ENCODE data around the gene LDLRAP1.

Gene LDLRAP1

GRCh38 chr1:25544243-25544764 is 898 bp downstream of the LDLRAP1 start:
- no peak overlapping the region for H3K27ac Mint-ChIP-seq
- peaks cover 16% of the 10 kb centered on the region for H3K4me1 Mint-ChIP-seq

GRCh38 chr1:25544819-25545218 is 1.4 kb downstream of the LDLRAP1 start:
- TF ChIP-seq CTCF (IDR thresholded peaks at IDR 0.05; ENCODE audit: unreplicated experiment in 3 of 3): no peak
- no peaks in the 10 kb centered on the region for H3K36me3 Mint-ChIP-seq (ENCODE audit: low read depth)
- no peaks in the 10 kb centered on the region for H3K9me3 Mint-ChIP-seq
- H3K4me3 Mint-ChIP-seq: peak overlapping the region; percentile 83 to 85 (median 84)
- H3K27me3 Mint-ChIP-seq (ENCODE audit: low read depth): peaks cover 10% of the 10 kb centered on the region
- H3K4me1 Mint-ChIP-seq: peaks cover 21% of the 10 kb centered on the region
- no peak overlapping the region for H3K27ac Mint-ChIP-seq

More at GRCh38 chr1:25544243-25544764, 898 bp downstream of the LDLRAP1 start:
- peak overlapping the region; percentile 83 to 85 (median 84) for H3K4me3 Mint-ChIP-seq
- H3K36me3 Mint-ChIP-seq (ENCODE audit: low read depth): no peaks in the 10 kb centered on the region
- no peaks in the 10 kb centered on the region for H3K9me3 Mint-ChIP-seq
- peaks cover 10% of the 10 kb centered on the region for H3K27me3 Mint-ChIP-seq (ENCODE audit: low read depth)
- TF ChIP-seq CTCF (IDR thresholded peaks at IDR 0.05; ENCODE audit: unreplicated experiment in 3 of 3): no peak

- H3K9me3 Mint-ChIP-seq: no peaks in the 10 kb centered on the region
- no peak overlapping the region for H3K27ac Mint-ChIP-seq
- peak overlapping the region; percentile 83 to 85 (median 84) for H3K4me3 Mint-ChIP-seq
- no peak for TF ChIP-seq CTCF (IDR thresholded peaks at IDR 0.05; ENCODE audit: unreplicated experiment in 3 of 3)
- H3K36me3 Mint-ChIP-seq (ENCODE audit: low read depth): no peaks in the 10 kb centered on the region
- H3K4me1 Mint-ChIP-seq: peaks cover 30% of the 10 kb centered on the region
- H3K27me3 Mint-ChIP-seq (ENCODE audit: low read depth): peaks cover 9% of the 10 kb centered on the region
Observed at GRCh38 chr1:25545767-25546166, 2.4 kb downstream of the LDLRAP1 start.

GRCh38 chr1:25546193-25546592 is 2.8 kb downstream of the LDLRAP1 start:
- Mint-ChIP-seq H3K36me3 (ENCODE audit: low read depth) (no peaks in the 10 kb centered on the region), H3K27me3 (ENCODE audit: low read depth) (peaks cover 5% of the 10 kb centered on the region), H3K4me1 (peaks cover 33% of the 10 kb centered on the region), H3K4me3 (peak overlapping the region in 2 of 3 experiments; percentile 16 to 40), H3K27ac (no peak overlapping the region), H3K9me3 (no peaks in the 10 kb centered on the region)
- no peak for TF ChIP-seq CTCF (IDR thresholded peaks at IDR 0.05; ENCODE audit: unreplicated experiment in 3 of 3)

- no peak for TF ChIP-seq CTCF (IDR thresholded peaks at IDR 0.05; ENCODE audit: unreplicated experiment in 3 of 3)
- Mint-ChIP-seq H3K36me3 (ENCODE audit: low read depth) (no peaks in the 10 kb centered on the region), H3K4me1 (peaks cover 34% of the 10 kb centered on the region), H3K4me3 (no peak overlapping the region), H3K27ac (no peak overlapping the region), H3K9me3 (no peaks in the 10 kb centered on the region), H3K27me3 (ENCODE audit: low read depth) (peaks cover 7% of the 10 kb centered on the region)
Observed at GRCh38 chr1:25548601-25549000, 5.2 kb downstream of the LDLRAP1 start.
